A204.1 (cell line): ENCODE measurements around the gene PLCZ1.
"Not testable (repeated sequence)": the region's sequence is repeated elsewhere in the genome, so short reads cannot be mapped to it uniquely, and the experiment has no call there.

ENCODE experiments used
- FAIRE-seq: peaks from 2 replicates; lab custom pipeline; 2012; peaks lifted over from hg19 to GRCh38; lab: Jason Lieb, UNC

Gene PLCZ1

DNA sequence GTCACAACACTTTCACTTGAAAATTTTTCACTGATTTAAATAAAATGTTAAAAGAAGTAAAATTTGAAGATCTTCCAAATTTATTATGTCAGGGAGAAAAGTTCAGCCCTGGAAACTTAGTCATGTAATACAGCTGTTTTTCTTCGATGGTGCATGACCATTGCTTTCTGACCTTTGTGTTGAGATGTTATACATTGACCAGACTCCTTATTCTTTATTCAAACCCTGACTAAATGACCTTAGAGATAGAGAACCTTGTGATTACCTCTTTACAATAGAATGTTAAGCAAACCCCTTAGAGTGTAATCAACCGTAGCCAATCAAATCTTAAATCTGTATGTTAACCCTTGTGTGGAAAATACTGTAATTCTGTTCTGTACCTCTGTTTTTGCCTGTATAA, 34.5 kb downstream of the PLCZ1 start:
- FAIRE-seq: no peak

DNA sequence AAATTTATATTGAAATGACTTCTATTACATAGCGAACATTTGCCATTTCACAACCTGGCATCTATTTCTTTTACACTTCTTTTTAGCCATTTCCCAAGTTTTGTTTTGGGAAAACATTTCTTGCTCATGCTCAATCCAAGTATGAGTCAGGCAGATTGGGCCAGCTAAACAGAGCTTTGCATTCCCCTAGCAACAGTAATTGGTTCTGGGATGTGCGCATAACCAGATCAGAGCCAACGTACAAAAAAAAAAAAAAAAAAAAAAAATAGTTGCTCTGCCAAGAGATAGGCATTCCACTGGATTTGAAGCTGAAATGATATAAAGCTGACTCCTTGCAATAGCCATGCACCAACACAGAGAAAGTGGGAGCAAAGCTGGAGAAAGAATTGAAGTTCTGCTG, 37.5 kb downstream of the PLCZ1 start:
- FAIRE-seq: no peak

DNA sequence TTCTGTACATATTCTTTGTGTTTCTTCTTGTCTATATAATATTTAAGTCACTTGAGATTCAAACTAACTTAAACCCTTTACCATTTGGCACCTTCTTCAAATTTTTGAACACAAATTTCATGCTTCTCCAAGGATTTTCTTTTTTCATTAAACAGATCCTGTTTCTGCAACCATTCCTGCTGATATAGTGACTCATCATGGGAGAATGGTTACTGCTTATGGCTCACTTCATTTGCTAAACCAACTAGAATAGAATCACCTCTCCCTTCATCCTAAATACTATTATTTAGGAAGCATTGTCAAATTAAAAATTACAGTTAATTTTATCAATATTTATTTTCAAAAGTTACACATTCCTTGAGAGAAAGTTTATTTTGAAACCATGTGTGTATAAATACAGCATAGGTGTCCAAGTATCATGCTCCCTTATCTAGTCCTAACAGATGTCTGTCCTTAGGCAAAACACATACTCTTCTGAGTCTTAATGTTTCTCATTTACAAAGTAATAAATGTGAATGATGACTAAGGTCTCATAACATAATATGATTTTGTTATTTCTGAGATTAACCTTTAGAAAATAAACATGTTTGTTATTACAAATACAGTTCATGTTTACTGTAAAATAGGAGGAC, 40.7 kb downstream of the PLCZ1 start:
- FAIRE-seq: no peak

DNA sequence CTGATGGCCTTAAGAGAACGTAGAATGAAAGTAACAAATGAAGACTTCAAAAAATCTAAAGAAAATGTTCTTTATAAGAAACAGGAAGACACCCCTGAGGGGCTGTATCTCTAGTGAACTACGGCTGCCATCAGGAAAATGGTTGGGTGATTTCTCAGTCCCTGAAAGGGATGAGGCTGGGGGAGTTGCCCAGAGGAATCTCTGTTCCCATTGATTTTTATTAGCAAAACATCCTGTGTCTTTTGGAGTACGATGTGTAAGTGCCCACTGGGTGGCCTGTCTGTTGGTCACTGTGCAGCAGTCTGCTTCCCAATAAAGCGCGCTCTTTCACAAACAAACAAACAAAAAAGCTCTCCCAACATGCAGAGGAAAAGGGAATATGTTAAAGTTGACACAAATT, 43.8 kb downstream of the PLCZ1 start:
- not testable (repeated sequence) for FAIRE-seq

DNA sequence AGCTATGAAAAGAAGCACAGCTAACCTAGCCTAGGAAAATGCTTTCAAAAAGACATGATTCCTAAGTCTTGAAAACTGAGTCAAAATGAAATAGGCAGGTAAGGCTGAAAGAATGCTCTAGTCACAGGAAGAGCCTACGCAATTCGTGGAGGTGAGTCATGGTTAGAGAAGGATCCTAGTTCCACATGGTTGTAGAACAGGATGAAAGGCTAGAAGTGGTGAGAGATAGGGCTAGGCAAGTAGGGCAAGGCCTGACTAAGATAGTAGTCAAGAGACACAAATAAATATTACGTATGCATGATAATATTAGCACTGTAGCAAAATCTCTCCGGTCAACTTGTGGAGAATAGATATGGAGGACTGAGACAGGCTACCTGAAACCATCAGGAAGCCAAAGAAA, 47.2 kb downstream of the PLCZ1 start:
- no peak for FAIRE-seq

DNA sequence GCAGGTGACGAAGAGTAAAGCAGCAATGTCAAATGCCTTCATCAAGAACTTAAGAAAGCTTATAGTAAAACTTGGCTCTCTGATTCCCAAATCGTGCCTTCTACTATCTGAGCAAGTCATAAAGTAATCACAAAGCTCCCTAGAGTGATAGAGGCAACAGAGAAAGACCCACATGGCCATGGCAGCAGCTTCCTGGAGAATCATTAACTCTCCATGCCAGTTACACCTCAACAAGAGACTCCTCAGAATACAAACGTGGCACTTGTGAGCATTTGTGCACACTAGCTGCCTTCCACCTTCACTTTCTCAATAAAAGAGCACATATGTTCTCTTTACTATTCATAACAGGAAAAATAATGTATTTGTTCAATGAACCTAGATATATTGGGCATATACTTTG, 48.0 kb downstream of the PLCZ1 start:
- no peak for FAIRE-seq

DNA sequence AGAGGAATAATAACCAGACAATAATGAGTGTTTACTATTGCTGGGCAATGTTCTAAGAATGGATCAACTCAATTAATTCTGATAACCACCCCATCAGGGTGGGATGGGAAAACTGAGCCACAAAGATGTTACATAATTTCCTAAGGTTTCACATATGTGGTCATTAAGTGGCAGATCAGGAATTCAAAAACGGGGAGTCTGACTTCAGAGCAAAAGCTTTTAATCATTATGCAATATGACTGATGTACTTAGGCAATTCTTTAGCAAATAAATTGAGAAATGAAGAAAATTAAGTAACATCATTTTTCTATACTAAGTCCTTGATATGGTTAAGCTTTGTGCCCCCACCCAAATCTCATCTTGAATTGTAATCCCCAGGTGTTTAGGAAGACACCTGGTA, 53.4 kb downstream of the PLCZ1 start:
- no peak for FAIRE-seq

DNA sequence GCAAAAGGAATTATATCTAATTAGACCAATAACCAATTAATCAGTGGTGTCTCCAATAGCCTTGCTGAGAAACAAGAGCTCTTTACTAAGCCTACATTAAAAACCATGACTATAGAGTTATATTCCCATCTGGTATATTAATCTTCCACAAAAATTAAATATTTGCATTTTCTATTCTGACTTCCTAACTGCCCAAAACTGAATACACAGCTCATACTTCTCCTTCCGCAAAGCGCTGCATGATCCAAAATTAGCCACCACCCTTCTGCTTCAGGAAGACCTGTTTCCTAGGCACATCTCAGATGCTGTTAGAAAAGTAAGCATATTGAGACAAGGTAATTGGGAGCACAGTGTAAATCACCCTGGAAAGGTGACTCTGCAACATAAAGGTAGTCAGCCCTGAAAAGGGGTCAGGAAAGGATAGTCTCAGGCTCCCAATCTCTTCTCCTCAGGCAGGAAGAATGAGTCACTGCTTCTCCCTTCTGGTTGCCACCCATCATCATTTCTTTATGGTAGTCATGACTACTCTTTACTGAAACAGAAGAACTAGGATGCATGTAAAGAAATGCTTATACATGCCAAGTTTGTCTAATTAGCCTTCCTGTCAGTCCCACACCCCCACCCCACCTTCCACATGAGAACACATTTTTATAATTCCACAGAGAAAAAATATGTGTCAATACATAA, 54.3 kb downstream of the PLCZ1 start:
- FAIRE-seq: no peak

DNA sequence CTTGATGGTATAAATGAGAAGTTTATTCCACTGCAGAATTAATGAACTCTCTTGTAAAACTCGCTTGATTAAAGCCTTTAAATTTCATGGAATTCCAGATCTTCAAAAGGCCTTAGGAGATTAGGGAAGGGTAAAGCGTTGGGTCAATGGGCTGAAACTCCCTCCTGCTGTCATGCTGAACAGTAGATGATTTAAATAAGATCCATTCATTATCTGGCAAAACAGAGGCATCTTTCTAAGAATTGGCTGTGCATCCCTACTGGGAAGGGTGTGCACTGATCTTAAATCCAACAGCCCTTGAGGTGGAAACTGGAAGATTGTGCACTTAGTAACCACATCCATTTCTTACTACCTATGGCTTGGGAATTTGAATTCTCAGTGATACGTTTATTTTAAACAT, 56.0 kb downstream of the PLCZ1 start:
- no peak for FAIRE-seq

DNA sequence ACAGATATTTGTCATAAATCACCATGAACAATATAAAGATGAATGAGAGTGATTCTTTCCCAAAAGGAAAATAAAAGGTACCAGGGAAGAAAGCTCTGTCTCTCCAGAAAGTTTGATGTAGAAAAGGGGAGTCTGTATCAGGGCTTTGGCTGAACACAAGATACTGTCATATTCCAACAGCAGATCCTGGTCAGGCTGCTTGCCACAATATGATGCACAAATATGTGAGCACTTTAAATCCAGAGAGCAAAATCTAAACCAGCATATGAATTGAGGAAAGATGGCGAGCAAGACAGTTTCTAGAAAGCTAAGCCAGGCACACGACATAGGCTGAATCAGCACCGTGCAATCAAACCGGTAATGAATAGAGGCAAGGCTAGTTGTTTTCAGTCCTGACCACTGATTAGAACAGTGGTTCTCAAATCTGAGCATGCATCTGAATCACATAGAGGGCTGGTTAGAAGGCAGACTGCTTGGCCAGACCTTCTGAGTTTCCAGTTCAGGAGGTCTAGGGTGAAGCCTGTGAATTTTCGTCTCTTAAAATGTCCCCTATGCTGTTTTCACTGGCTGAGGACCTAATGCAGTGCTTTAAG, 60.7 kb downstream of the PLCZ1 start:
- FAIRE-seq: no peak

DNA sequence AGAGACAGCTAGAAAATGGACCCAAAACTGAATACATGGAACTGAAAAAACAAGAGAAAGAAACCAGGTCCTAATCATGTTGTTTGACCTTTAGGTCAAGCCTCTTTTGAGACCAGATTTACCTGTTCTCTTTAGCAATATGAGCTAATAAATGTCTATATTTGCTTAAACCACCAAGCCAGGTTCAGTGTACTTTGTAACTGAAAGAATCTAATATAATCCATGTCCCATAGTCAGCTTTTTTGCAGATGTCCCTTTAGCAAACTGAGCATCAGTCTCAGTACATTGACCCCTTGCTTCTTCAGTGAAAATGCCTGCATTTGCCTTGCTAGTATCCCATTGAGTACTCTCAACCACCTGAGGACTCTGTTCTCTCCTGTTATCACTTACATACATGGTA, 61.7 kb downstream of the PLCZ1 start:
- no peak for FAIRE-seq

DNA sequence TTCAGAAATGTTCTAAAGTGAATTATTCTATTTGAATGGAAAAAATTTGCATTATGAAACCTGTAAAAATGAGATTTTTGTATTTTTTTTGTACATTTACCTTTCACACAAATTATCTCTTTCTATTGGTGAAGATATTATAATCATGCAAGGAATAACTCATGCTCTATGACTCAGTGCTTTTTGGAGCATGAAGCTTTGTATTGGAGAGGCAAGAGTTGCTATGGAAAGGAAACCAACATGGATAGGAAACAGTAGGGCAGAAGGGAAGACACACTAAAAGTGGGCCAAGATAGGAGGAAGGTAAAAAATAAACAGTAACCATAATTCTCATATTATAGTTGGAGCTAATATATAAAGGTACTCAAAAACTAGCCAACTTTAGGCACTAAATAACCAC, 79.0 kb downstream of the PLCZ1 start:
- FAIRE-seq: no peak

DNA sequence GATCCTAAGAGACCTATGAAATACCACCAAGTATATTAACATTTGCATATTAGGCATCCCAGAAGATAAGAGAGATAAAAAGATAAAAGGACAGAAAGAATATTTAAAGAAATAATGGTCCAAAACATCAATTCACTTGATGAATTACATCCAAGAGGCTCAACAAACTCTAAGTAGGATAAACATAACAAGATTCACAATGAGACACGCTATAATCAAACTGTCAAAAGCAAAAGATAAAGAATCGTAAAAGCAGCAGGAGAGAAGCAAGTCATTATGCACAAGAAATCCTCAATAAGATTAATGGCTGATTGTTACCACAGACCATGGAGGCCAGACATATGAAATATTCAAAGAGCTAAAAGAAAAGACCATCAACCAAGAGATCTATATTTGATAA, 79.6 kb downstream of the PLCZ1 start:
- FAIRE-seq: no peak

DNA sequence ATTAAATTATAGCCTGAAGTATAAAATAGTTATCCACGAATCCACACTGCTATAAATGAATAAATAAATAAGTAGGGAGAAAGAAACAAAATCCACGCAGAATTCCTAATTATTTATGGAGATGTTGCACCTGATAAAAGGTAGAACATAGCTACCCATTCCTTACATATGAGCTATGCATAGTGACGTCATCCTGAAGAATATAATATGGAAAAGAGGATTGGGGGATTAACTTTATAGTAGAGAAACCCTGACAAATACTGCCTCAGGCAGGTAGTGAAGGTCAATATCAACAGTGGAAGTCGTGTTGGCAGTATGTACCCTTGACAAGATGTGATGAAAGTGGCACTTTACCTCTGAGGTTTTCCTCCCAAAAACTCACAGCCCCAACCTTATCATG, 82.5 kb downstream of the PLCZ1 start:
- no peak for FAIRE-seq

DNA sequence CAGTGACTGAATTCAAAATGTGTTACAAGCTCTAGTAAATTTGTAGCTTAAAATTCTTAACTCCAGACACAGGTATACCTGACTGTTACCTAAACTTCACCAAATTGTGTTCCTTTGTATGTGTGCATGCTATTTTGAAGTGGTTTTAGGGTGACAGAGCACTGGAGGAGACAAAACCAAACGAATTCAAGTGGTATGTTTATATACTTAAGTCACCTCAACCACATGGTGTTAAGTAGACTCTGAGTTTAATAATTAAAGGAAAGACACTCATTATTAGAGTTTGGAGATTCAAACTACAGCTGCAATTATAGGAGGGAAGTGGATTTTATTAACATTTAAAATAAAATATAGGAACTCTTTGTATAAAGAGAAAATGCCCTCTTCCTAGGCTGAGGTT, 84.3 kb downstream of the PLCZ1 start:
- FAIRE-seq: no peak

DNA sequence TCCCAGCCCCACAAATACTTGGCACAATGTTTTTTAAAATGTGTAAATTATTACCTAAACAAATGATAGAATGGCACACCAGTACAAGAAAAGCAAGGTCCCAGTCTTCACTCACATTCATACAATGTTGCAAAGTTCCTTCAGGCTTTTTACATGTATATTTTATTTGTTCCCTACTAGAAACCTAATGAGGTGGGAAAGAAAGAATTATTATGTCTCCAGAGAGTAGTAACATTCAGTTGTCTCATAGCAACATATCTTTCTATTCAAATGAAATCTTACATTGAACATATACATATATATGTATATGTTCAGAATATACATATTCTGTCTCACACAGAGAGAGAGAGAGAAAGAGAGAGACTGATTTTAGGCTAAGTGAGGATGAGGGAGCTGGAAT, 85.2 kb downstream of the PLCZ1 start:
- no peak for FAIRE-seq

DNA sequence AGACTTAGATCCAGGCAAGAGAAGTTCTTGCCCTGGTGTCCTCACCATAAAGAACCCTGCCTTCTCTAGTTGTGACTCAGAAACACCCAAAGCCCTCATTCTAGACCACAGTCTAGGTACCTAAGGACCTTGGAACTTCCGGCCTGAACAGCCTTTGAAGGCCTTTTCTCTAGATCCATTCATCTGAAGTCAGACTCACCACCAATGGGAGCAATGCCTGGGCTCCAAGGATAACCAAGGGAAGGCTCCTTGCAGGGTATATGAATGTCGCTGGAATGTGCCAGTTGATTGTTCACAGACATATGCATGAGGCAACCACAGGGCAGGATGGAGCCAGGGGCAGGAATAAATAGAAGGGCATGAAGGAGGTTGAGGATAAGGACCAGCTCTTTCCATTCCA, 86.3 kb downstream of the PLCZ1 start:
- no peak for FAIRE-seq

DNA sequence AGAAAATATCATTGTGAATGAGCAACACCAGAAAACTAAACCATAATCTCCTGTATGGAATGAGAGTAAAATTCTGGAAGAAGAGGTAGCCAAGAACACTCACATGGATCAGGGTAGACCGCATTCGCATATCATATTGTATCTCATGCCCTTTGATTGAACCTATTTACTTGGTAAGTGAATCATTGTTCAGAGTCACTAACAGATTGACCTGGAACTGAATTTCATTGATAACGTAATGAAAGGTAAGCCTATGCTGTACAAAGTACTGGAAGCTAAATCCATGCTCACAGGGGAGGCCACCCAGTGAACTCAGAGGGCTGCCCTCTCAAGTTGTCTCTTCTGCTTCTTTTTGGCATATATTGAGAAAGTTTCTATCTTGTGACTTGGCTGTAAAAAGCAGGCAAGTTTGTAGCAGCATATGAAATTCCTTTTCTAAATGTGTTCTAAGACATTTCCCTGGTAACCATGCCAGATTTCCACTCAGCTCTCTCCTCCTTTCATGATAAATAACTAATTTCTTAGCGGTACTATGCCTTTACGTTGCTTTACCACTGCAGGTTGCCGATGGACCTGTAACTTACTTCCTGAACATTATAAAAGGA, 91.4 kb downstream of the PLCZ1 start:
- FAIRE-seq: no peak

DNA sequence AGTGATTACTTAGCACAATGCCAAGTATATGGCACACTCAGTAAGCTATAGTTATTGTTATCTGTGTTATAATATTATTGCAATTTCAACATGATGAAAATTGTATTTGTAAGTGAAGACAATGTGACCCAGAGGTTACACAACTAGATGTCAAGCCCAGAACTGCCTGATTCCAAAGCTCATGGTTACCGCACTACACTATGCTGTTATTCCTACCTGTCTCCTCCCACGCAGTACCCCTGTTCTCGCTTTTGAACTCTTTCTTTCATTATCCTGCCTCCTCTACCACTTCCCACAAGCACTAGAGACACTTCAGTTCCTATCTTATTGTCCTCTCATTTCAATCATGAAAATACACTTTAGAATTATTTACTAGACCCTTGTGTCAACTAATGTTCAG, 93.2 kb downstream of the PLCZ1 start:
- FAIRE-seq: no peak

DNA sequence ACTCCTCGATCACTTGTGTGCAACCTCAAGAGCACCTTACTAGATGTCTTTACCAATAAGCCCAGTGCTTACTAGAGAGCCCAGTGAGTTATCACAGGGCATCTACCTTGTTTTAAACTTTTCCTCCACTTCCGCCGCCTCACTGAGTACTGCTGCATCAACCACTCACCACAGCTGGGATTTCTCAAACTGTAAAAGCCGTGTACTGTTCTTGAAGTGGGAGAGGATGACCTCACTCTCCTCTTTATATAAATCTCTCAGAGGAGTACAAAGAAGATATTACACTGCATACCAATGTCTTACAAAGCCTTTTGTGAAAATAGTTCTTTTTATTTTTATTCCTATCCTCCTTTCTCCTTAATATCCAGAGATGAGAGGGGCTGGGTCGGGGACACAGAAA, 94.1 kb downstream of the PLCZ1 start:
- no peak for FAIRE-seq

DNA sequence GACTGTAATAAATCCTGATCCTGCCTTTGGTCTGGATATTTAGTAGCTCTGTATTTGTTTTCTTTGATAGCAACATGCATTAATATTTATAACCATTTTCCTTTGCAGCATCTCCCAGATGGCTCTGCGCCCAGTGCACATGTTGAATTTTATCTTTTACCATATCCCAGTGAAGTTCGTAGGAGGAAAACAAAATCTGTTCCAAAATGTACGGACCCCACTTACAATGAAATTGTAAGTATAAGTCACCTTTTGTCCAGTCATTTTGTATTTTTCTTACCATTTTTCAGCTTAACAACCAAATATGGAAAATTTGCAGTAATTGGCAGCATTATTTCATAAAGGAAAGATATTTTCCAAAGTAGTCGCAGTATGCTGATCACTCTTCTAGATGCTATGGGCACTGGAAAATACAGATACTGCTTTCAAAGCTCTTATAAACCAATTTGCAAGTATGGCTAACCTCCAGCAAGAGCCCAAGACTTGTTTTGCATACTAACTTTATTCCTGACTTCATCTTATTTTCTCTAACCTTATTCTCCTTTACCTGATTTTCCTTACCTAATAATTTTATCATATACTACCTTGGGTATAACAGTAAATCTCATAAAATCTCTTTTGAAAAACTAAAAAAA, 97.4 kb downstream of the PLCZ1 start:
- FAIRE-seq: no peak

DNA sequence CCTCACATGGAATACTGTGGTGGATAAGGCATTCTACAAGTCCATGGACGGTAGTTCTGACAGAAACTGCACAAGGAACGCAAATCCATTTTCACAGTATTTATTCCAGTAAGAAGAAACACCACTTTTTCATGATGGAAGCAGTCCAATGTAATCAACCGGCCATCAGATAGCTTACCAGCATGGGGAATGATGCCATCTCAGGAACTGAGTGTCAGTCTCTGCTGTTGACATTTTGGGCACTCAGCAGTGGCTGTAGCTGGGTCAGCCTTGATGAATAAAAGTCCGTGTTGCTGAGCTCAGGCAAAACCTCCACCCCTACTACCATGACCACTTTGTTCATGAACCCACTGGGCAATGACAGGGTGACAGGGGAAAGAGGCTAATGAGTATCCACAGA, 103.4 kb downstream of the PLCZ1 start:
- no peak for FAIRE-seq
